GM12878 (cell line): ENCODE measurements around the gene IL2. TPM values are rescaled to one million over a fixed set of nuclear protein-coding genes. Genes with fewer than 3 reads are reported as not detected.

Source experiments
- ATAC-seq: fragments of 200-7000 bp; cut with Tn5 transposase; 3 replicates; pipeline ENCODE4 v1.9.1; 2020; ENCODE audit warnings: mild to moderate bottlenecking, moderate library complexity
- BruUV-seq: library from RNA; stranded (reverse); fragments of 400-500 nt; replicated peaks from 2 replicates; lab custom pipeline; 2021; lab: Mats Ljungman, UMichigan
- CTCF ChIA-PET: fragments of 300-600 bp; sonication (Branson Sonifier 250); formaldehyde crosslinking; extraction: SDS; loops from one replicate; lab custom pipeline; 2021; ENCODE audit warnings: inconsistent platforms; lab: Yijun Ruan, JAX
- POLR2A ChIA-PET: fragments of 350-600 bp; formaldehyde crosslinking; extraction: SDS; loops from one replicate; lab custom pipeline; 2021; ENCODE audit warnings: inconsistent platforms; lab: Charles Lee
- RAD21 ChIA-PET: fragments of 300-600 bp; sonication (Branson Sonifier 250); formaldehyde crosslinking; loops from one replicate; lab custom pipeline; 2023; ENCODE audit warnings: antibody characterized with exemption; ENCODE audit not compliant: unreplicated experiment; lab: Charles Lee
- SMC1A ChIA-PET: fragments of 300-600 bp; sonication (Branson Sonifier 250); formaldehyde crosslinking; loops from one replicate; lab custom pipeline; 2023; ENCODE audit not compliant: unreplicated experiment, uncharacterized antibody; lab: Charles Lee
- DNase-seq: peaks from one replicate; pipeline ENCODE4 v3.0.0-alpha.2; 2011; ENCODE audit warnings: low read depth, low spot score
- FAIRE-seq: peaks from 3 replicates; lab custom pipeline; 2011; peaks lifted over from hg19 to GRCh38; lab: Jason Lieb, UNC
- H2AFZ ChIP-seq: 2 replicates; pipeline ENCODE4 v1.6.0; 2011; ENCODE audit warnings: low read depth, low read length, control low read depth; ENCODE audit not compliant: control insufficient read depth
- H3K27ac ChIP-seq: 2 replicates; pipeline ENCODE4 v1.5.1; 2011; ENCODE audit warnings: control low read depth; ENCODE audit not compliant: control insufficient read depth, insufficient read depth
- H3K27me3 ChIP-seq, 2 experiments: replicated peaks in 1 of 2; 2 replicates each; pipeline versions ENCODE4 v1.6.0 to v1.6.1; 2011; ENCODE audit warnings: low read length in 1 of 2; ENCODE audit not compliant: control insufficient read depth in 2 of 2, insufficient read depth in 2 of 2
- H3K36me3 ChIP-seq, 2 experiments: 2 replicates each; pipeline ENCODE4 v1.5.1; 2011; ENCODE audit warnings: low read length in 1 of 2; ENCODE audit not compliant: control insufficient read depth in 2 of 2, insufficient read depth in 2 of 2
- H3K4me1 ChIP-seq: 2 replicates; pipeline ENCODE4 v1.6.1; 2011; ENCODE audit warnings: mild to moderate bottlenecking, low read length, moderate library complexity, mixed read lengths; ENCODE audit not compliant: control insufficient read depth, insufficient read depth
- H3K4me2 ChIP-seq: 2 replicates; pipeline ENCODE4 v1.6.0; 2011; ENCODE audit warnings: control low read depth; ENCODE audit not compliant: control insufficient read depth, insufficient read depth
- H3K4me3 ChIP-seq: fragments of 200-600 bp; sonication (generic); 2 replicates; pipeline ENCODE4 v1.5.1; 2016
- H3K79me2 ChIP-seq: 2 replicates; pipeline ENCODE4 v1.6.0; 2011; ENCODE audit warnings: low read length; ENCODE audit not compliant: control insufficient read depth, insufficient read depth
- H3K9ac ChIP-seq: 2 replicates; pipeline ENCODE4 v1.8.0; 2011; ENCODE audit warnings: low read length, control low read depth, mixed read lengths; ENCODE audit not compliant: control insufficient read depth, insufficient read depth
- H3K9me3 ChIP-seq: replicated peaks from 3 replicates; pipeline ENCODE4 v1.5.1; 2011; ENCODE audit warnings: mild to moderate bottlenecking, low read length; ENCODE audit not compliant: control insufficient read depth, insufficient read depth
- H4K20me1 ChIP-seq: 2 replicates; pipeline ENCODE4 v1.6.0; 2011; ENCODE audit not compliant: control insufficient read depth, insufficient read depth
- ATF7 ChIP-seq: fragments of 450-650 bp; IDR thresholded peaks from 2 replicates; pipeline ENCODE4 v1.6.1; 2016; ENCODE audit warnings: low read depth, mild to moderate bottlenecking
- BCLAF1 ChIP-seq: fragments of 450-650 bp; IDR thresholded peaks from 2 replicates; pipeline ENCODE4 v1.6.1; 2017; ENCODE audit warnings: antibody characterized with exemption, mild to moderate bottlenecking, moderate library complexity
- CBFB ChIP-seq: IDR thresholded peaks from 2 replicates; pipeline ENCODE4 v1.6.1; 2016; ENCODE audit warnings: antibody characterized with exemption, low read depth
- EED ChIP-seq: sonication (generic); IDR thresholded peaks from 2 replicates; pipeline ENCODE4 v1.6.1; 2016; ENCODE audit warnings: antibody characterized with exemption, low read depth
- ETV6 ChIP-seq, 2 experiments: fragments of 450-650 bp in 1 of 2; IDR thresholded peaks in 1 of 2; conservative IDR thresholded peaks in 1 of 2; 2 replicates each; pipeline ENCODE4 v1.6.1; 2014; ENCODE audit warnings: antibody characterized with exemption in 1 of 2, borderline replicate concordance in 1 of 2, low read depth in 1 of 2, mild to moderate bottlenecking in 1 of 2, moderate library complexity in 1 of 2
- EZH2 ChIP-seq: IDR thresholded peaks from 2 replicates; pipeline ENCODE4 v1.6.1; 2012; ENCODE audit warnings: low read depth, mild to moderate bottlenecking, control low read depth, inconsistent platforms, low read length, borderline replicate concordance; ENCODE audit not compliant: control insufficient read depth
- KAT2A ChIP-seq: conservative IDR thresholded peaks from 2 replicates; pipeline ENCODE4 v1.6.1; 2011; ENCODE audit warnings: low read depth, low read length; ENCODE audit not compliant: control insufficient read depth
- MYB ChIP-seq: fragments of 150-350 bp; IDR thresholded peaks from 2 replicates; pipeline ENCODE4 v1.6.1; 2014; ENCODE audit warnings: mild to moderate bottlenecking, low read depth, low read length, borderline replicate concordance
- NR2C1 ChIP-seq: fragments of 450-650 bp; IDR thresholded peaks from 2 replicates; pipeline ENCODE4 v1.6.1; 2017; ENCODE audit warnings: antibody characterized with exemption, mild to moderate bottlenecking, moderate library complexity
- PAX5 ChIP-seq: IDR thresholded peaks from 2 replicates; pipeline ENCODE4 v1.6.1; 2011; ENCODE audit warnings: low read depth, low read length, borderline replicate concordance
- ZNF274 ChIP-seq: IDR thresholded peaks from one replicate; pipeline ENCODE4 v1.8.0; 2011; ENCODE audit not compliant: insufficient read length, insufficient read depth
- WGBS: methylation state at CpG from one replicate; pipeline ENCODE4 v1.1.6; 2016; ENCODE audit warnings: low lambda C conversion rate; ENCODE audit not compliant: insufficient replicate concordance, insufficient coverage; ENCODE audit errors: missing lambda C conversion rate; 5-methylcytosine and 5-hydroxymethylcytosine counted together
- in situ Hi-C: fragments of 300-500 bp; cut with MboI; formaldehyde crosslinking; loops from 9 replicates; pipeline ENCODE4 v1.14.3; 2018; ENCODE audit warnings: mixed read lengths
- intact Hi-C: fragments of 100-400 bp; cut with micrococcal nuclease; formaldehyde crosslinking; loops from one replicate; pipeline ENCODE4 v1.14.2; 2022; ENCODE audit not compliant: unreplicated experiment
- polyA plus RNA-seq, 11 experiments: library from polyadenylated mRNA; depleted of rRNA in 4 of 11; unstranded in 6 of 11; stranded (reverse) in 5 of 11; fragments of >200 nt; fragmentation: Nextera tagmentation in 4 of 11; fragmentation: Illumina TruSeq in 1 of 11; extraction: Ambion mirVana in 4 of 11; extraction: Trizol in 1 of 11; gene quantifications; 1 replicate in 1 of 11; 2 replicates in 10 of 11; pipeline versions ENCODE4 v1.2.1 to v1.2.3, GENCODE V29; 2011 to 2016; ENCODE audit warnings: inconsistent platforms in 2 of 11, missing spikeins in 2 of 11, low read depth in 1 of 11
- total RNA-seq, 4 experiments: library from RNA; depleted of rRNA in 3 of 4; stranded (reverse); fragments of >200 nt in 3 of 4; fragmentation: Illumina TruSeq in 1 of 4; extraction: Trizol in 1 of 4; gene quantifications; 2 replicates each; pipeline versions ENCODE4 v1.2.1 to v1.2.3, GENCODE V29; 2013 to 2021
- TF ChIP-seq, protein P1 (sequence below), 3 experiments: IDR thresholded peaks in 2 of 3; conservative IDR thresholded peaks in 1 of 3; 2 replicates each; pipeline ENCODE4 v1.5.1; 2011; ENCODE audit warnings: low read depth in 3 of 3, low read length in 3 of 3, mild to moderate bottlenecking in 3 of 3, control low read depth in 2 of 3, moderate library complexity in 2 of 3, inconsistent platforms in 1 of 3, mixed read lengths in 1 of 3; ENCODE audit not compliant: control insufficient read depth in 2 of 3, insufficient read depth in 1 of 3; ENCODE audit errors: extremely low read depth in 1 of 3
- TF ChIP-seq, protein P2 (sequence below): fragments of 450-650 bp; formaldehyde crosslinking; IDR thresholded peaks from 2 replicates; pipeline ENCODE4 v1.5.0; 2022; ENCODE audit warnings: mild to moderate bottlenecking, missing genetic modification characterization

Gene IL2
- total and polyA plus RNA-seq, 10 of the 15 experiments (the other 5 are each of a cell fraction or from before 2014, with no cell fraction given): 1.2 TPM; not detected in 9

DNA sequence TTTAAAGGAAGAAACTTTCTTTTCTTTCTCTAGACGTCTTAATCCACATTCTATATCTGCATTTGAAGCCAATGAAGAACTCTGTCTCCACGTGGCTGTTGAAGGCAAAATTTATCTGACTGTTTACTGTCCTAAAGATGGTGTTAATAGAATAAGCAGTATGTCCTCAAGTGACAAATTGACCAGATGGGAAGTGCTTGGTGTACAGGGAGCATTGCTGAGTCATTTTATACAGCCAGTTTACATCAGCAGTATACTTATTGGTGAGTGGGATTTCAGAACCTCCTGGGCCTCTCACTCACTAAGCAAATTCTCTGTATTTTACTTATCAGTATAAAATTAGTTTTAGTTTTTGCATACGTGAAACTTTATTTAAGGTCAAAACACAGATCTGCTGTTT, 44.0 kb downstream of the IL2 start:
- Histone ChIP-seq H3K79me2 (no peaks in the 10 kb centered on the region), H3K4me1 (no peaks in the 10 kb centered on the region), H3K9me3 (no peaks in the 10 kb centered on the region), H3K36me3 (no peaks in the 10 kb centered on the region), H3K4me3 (no peak overlapping the region), H4K20me1 (no peaks in the 10 kb centered on the region), H2AFZ (no peak overlapping the region), H3K9ac (no peak overlapping the region), H3K27ac (no peak overlapping the region), H3K4me2 (no peak overlapping the region), H3K27me3 (no peaks in the 10 kb centered on the region)
- DNase-seq: no peak
- CTCF ChIA-PET: interaction anchor here (1.4 kb wide), 1 partner anchor 165 kb away, joined by 3 read pairs; no protein-coding TSS in a partner anchor
- ATAC-seq: peak; percentile 45; the same call in 2 of the 3 replicates
- POLR2A ChIA-PET: no interaction called here
- TF ChIP-seq EED (no peak), ETV6 (conservative IDR thresholded peaks at IDR 0.05 in 1 of 2, IDR thresholded peaks at IDR 0.05 in 1 of 2; ENCODE audit: borderline replicate concordance in 1 of 2, low read depth in 1 of 2) (no peak), ZNF274 (no peak), BCLAF1 (no peak), NR2C1 (no peak), ATF7 (no peak), CBFB (no peak), KAT2A (no peak), EZH2 (no peak), PAX5 (no peak), MYB (no peak)
- TF ChIP-seq, protein P1, sequence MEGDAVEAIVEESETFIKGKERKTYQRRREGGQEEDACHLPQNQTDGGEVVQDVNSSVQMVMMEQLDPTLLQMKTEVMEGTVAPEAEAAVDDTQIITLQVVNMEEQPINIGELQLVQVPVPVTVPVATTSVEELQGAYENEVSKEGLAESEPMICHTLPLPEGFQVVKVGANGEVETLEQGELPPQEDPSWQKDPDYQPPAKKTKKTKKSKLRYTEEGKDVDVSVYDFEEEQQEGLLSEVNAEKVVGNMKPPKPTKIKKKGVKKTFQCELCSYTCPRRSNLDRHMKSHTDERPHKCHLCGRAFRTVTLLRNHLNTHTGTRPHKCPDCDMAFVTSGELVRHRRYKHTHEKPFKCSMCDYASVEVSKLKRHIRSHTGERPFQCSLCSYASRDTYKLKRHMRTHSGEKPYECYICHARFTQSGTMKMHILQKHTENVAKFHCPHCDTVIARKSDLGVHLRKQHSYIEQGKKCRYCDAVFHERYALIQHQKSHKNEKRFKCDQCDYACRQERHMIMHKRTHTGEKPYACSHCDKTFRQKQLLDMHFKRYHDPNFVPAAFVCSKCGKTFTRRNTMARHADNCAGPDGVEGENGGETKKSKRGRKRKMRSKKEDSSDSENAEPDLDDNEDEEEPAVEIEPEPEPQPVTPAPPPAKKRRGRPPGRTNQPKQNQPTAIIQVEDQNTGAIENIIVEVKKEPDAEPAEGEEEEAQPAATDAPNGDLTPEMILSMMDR (IDR thresholded peaks at IDR 0.05 in 2 of 3, conservative IDR thresholded peaks at IDR 0.05 in 1 of 3; ENCODE audit: control insufficient read depth in 2 of 3, extremely low read depth in 1 of 3, insufficient read depth in 1 of 3, low read depth in 3 of 3, low read length in 3 of 3): no peak
- TF ChIP-seq, protein P2, sequence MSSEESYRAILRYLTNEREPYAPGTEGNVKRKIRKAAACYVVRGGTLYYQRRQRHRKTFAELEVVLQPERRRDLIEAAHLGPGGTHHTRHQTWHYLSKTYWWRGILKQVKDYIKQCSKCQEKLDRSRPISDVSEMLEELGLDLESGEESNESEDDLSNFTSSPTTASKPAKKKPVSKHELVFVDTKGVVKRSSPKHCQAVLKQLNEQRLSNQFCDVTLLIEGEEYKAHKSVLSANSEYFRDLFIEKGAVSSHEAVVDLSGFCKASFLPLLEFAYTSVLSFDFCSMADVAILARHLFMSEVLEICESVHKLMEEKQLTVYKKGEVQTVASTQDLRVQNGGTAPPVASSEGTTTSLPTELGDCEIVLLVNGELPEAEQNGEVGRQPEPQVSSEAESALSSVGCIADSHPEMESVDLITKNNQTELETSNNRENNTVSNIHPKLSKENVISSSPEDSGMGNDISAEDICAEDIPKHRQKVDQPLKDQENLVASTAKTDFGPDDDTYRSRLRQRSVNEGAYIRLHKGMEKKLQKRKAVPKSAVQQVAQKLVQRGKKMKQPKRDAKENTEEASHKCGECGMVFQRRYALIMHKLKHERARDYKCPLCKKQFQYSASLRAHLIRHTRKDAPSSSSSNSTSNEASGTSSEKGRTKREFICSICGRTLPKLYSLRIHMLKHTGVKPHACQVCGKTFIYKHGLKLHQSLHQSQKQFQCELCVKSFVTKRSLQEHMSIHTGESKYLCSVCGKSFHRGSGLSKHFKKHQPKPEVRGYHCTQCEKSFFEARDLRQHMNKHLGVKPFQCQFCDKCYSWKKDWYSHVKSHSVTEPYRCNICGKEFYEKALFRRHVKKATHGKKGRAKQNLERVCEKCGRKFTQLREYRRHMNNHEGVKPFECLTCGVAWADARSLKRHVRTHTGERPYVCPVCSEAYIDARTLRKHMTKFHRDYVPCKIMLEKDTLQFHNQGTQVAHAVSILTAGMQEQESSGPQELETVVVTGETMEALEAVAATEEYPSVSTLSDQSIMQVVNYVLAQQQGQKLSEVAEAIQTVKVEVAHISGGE: no peak
- in situ Hi-C loops: no loop called here
- FAIRE-seq: no peak
- intact Hi-C loops: loop anchor here (10.0 kb wide), 1 partner anchor 162 kb away; no protein-coding TSS in a partner anchor
- SMC1A ChIA-PET: no interaction called here
- RAD21 ChIA-PET: no interaction called here
- 0% methylated on average over 3 of the region's 3 CpGs for WGBS
- BruUV-seq: no TSS peak
